Nephron progenitor cell (in vitro differentiated cells): ENCODE results near the gene IL3.
"Not testable (repeated sequence)": the region's sequence is repeated elsewhere in the genome, so short reads cannot be mapped to it uniquely, and the experiment has no call there.

ENCODE experiments used
- DNase-seq: peaks from one replicate; pipeline ENCODE4 v3.0.0; 2021
- H3K27ac Mint-ChIP-seq: 2 replicates; pipeline ENCODE4 v1.8.0; 2021; ENCODE audit warnings: mild to moderate bottlenecking, moderate library complexity, mixed read lengths
- H3K27me3 Mint-ChIP-seq: 2 replicates; pipeline ENCODE4 v1.8.0; 2021; ENCODE audit warnings: mild to moderate bottlenecking, low read depth, mixed read lengths; ENCODE audit not compliant: poor library complexity
- H3K36me3 Mint-ChIP-seq: 2 replicates; pipeline ENCODE4 v1.8.0; 2021; ENCODE audit warnings: low read depth, mixed read lengths
- H3K4me1 Mint-ChIP-seq: 2 replicates; pipeline ENCODE4 v1.8.0; 2021; ENCODE audit warnings: mixed read lengths
- H3K4me3 Mint-ChIP-seq: 2 replicates; pipeline ENCODE4 v1.8.0; 2021; ENCODE audit warnings: mild to moderate bottlenecking, moderate library complexity, mixed read lengths
- H3K9me3 Mint-ChIP-seq: 2 replicates; pipeline ENCODE4 v1.8.0; 2021; ENCODE audit warnings: mild to moderate bottlenecking, moderate library complexity, mixed read lengths
- TF ChIP-seq, protein P1 (sequence below): fragments of 200-600 bp; sonication (generic); IDR thresholded peaks from 2 replicates; pipeline ENCODE4 v1.5.0; 2021; ENCODE audit warnings: antibody characterized with exemption

Gene IL3

DNA sequence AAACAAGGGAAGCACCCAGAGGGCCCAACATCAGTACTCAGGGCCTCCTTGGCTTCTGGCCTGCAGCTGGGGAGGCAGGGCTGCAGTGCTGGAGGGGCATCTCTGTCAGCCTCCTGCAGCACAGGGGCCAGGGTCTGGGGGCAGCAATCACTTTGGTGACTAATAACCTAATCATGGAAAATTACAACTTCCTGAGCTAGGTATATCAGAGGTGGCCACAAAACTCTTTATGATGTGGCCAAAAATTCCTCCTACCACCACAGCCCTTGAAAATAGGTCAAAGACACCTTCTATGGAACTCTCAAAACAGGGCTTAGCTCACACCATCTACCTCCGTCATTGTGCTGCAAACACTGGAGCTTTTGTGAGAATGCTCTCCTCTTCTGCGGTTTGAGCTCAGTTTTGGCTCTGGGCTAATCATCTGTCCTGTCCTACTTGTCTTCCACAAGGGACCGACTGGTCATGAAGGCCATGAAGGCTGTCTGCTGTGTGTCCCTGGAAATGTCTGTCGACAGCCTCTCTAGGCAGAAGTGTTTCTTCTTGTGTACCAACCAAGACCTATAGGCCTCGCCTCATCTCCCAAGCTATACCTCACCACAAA lies 41.7 kb downstream of the IL3 start:
- TF ChIP-seq, protein P1, sequence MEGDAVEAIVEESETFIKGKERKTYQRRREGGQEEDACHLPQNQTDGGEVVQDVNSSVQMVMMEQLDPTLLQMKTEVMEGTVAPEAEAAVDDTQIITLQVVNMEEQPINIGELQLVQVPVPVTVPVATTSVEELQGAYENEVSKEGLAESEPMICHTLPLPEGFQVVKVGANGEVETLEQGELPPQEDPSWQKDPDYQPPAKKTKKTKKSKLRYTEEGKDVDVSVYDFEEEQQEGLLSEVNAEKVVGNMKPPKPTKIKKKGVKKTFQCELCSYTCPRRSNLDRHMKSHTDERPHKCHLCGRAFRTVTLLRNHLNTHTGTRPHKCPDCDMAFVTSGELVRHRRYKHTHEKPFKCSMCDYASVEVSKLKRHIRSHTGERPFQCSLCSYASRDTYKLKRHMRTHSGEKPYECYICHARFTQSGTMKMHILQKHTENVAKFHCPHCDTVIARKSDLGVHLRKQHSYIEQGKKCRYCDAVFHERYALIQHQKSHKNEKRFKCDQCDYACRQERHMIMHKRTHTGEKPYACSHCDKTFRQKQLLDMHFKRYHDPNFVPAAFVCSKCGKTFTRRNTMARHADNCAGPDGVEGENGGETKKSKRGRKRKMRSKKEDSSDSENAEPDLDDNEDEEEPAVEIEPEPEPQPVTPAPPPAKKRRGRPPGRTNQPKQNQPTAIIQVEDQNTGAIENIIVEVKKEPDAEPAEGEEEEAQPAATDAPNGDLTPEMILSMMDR, result no peak
- no peak overlapping the region for H3K4me3 Mint-ChIP-seq
- H3K9me3 Mint-ChIP-seq, result no peaks in the 10 kb centered on the region
- H3K27ac Mint-ChIP-seq, result no peak overlapping the region
- peaks cover 6% of the 10 kb centered on the region for H3K27me3 Mint-ChIP-seq
- no peaks in the 10 kb centered on the region for H3K4me1 Mint-ChIP-seq
- no peaks in the 10 kb centered on the region for H3K36me3 Mint-ChIP-seq
- no peak for DNase-seq

DNA sequence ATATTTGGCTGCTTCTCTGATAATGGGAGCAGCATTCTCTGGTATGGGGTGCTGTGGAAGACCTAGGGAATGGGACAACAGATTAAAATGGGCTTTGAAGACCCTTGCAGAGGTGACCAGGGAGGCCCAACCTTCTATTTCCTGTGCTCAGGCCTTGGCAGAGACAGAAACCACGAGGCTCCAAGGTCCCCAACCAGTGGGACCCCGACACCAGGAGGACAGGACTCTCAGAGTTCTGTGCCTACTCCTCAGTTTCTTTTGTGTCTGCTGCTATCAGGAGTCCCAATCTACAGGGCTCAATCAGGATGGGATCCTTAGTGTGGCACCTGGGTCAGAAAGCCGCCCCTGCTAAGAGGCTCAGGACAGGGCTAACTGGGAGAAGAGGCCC lies 42.5 kb downstream of the IL3 start:
- H3K4me3 Mint-ChIP-seq, result no peak overlapping the region
- H3K27me3 Mint-ChIP-seq, result peaks cover 10% of the 10 kb centered on the region
- no peak for DNase-seq
- H3K9me3 Mint-ChIP-seq, result no peaks in the 10 kb centered on the region
- no peak overlapping the region for H3K27ac Mint-ChIP-seq
- TF ChIP-seq, protein P1, result no peak
- H3K36me3 Mint-ChIP-seq, result no peaks in the 10 kb centered on the region
- no peaks in the 10 kb centered on the region for H3K4me1 Mint-ChIP-seq

DNA sequence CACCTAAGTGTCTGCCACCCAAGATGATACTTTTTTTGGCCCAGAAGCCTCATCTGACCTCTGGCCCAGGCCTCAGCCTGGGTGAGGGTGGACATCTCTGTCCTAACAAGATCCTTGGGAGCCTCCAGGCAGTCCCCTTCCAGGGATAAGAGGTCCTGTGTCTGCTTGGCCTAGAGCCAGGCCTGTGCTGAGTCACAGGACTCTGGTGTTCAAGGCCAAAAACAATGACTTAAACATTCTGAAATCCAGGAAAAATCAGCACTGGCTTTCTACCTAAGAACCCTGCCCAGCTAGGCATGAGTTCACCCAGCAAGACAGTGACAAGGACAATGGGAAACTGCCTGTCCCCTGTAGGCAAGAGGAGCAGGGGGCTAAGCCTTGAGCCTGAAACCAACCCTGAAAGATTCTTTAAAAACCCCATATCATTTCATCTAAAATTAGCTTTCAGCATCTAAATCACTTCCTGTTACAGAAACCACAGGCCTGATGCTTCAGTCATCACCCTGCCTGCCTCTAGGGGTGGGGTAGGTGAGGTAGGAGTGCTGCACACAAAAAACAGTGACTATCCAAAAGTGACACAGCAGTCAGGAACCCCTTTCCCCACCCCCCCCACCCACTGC lies 43.0 kb downstream of the IL3 start:
- no peaks in the 10 kb centered on the region for H3K4me1 Mint-ChIP-seq
- no peaks in the 10 kb centered on the region for H3K9me3 Mint-ChIP-seq
- DNase-seq, result no peak
- TF ChIP-seq, protein P1, result no peak
- no peaks in the 10 kb centered on the region for H3K36me3 Mint-ChIP-seq
- peaks cover 10% of the 10 kb centered on the region for H3K27me3 Mint-ChIP-seq
- H3K27ac Mint-ChIP-seq, result no peak overlapping the region
- H3K4me3 Mint-ChIP-seq, result no peak overlapping the region

DNA sequence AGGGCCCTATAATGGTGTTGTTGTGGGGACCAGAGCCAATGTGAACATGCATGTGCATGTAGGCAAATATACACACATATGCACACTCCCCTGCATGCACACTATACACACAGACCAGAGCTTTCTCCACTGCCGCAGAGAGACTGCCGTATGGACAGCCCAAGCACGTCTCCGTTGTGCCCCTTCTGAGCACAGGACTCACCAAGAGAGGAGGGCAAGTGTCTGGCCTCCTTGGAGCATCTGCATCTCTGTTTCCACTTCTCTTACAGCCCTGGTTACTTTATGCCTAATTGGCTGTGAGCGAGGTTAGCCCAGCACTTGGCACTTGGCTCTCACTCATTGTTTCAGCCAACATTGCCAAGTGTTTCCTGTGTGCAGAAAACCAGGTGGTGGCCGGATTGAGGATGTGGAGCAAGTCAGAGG lies 43.5 kb downstream of the IL3 start:
- no peak for DNase-seq
- no peaks in the 10 kb centered on the region for H3K4me1 Mint-ChIP-seq
- H3K4me3 Mint-ChIP-seq, result no peak overlapping the region
- TF ChIP-seq, protein P1, result no peak
- H3K9me3 Mint-ChIP-seq, result no peaks in the 10 kb centered on the region
- no peak overlapping the region for H3K27ac Mint-ChIP-seq
- peaks cover 7% of the 10 kb centered on the region for H3K27me3 Mint-ChIP-seq
- no peaks in the 10 kb centered on the region for H3K36me3 Mint-ChIP-seq

DNA sequence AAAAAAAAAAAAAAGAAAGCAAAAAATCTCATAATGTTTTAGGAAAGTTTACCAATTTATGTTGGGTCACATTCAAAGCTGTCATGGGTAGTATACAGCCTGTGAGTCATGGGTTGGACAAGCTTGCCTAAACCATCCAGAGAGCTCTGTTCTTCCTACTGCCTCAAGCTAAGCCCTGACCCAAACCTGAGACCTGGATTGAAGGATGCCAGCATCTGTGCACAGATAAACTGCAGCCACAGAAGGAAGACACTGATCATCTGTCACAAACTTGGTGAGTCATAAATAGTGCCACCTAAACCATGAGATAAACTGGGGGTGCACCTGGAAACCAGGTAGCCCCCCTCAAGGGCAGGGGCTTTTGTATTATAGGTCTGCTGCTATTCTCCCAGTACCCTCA lies 44.1 kb downstream of the IL3 start:
- no peaks in the 10 kb centered on the region for H3K9me3 Mint-ChIP-seq
- TF ChIP-seq, protein P1, result no peak
- no peaks in the 10 kb centered on the region for H3K4me1 Mint-ChIP-seq
- no peak overlapping the region for H3K4me3 Mint-ChIP-seq
- no peak for DNase-seq
- H3K27me3 Mint-ChIP-seq, result peaks cover 6% of the 10 kb centered on the region
- no peaks in the 10 kb centered on the region for H3K36me3 Mint-ChIP-seq
- no peak overlapping the region for H3K27ac Mint-ChIP-seq

DNA sequence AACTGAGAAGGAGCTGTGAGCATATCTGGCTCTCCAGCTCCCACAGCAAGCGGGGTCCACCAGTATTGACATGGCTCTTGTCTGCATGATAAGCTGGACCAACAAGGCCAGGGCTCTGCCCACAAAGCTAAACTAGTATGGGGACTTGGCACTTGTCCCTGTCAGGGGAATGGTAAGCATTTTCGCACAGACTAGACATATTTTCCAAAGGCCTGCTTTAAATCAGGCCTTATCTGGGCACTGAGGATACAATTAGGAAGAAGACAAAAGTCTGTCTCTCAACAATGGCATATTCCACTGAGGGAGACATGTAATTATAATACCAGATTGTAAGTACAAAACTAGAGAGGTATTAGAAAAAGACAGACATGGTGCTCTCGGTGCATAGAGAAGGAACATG lies 45.2 kb downstream of the IL3 start:
- no peak for DNase-seq
- TF ChIP-seq, protein P1, result no peak
- H3K9me3 Mint-ChIP-seq, result no peaks in the 10 kb centered on the region

DNA sequence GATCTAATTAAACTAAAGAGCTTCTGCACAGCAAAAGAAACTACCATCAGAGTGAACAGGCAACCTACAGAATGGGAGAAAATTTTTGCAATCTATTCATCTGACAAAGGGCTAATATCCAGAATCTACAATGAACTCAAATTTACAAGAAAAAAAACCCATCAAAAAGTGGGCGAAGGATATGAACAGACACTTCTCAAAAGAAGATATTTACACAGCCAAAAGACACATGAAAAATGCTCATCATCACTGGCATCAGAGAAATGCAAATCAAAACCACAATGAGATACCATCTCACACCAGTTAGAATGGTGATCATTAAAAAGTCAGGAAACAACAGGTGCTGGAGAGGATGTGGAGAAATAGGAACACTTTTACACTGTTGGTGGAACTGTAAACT lies 48.0 kb downstream of the IL3 start:
- not testable (repeated sequence) for H3K4me3 Mint-ChIP-seq, H3K27ac Mint-ChIP-seq, DNase-seq, H3K4me1 Mint-ChIP-seq, H3K9me3 Mint-ChIP-seq, H3K36me3 Mint-ChIP-seq, H3K27me3 Mint-ChIP-seq

More for the DNA sequence above, 45.2 kb downstream of the IL3 start:
- Mint-ChIP-seq H3K36me3 (no peaks in the 10 kb centered on the region), H3K27ac (no peak overlapping the region), H3K4me3 (no peak overlapping the region), H3K27me3 (peaks cover 4% of the 10 kb centered on the region), H3K4me1 (no peaks in the 10 kb centered on the region)

DNA sequence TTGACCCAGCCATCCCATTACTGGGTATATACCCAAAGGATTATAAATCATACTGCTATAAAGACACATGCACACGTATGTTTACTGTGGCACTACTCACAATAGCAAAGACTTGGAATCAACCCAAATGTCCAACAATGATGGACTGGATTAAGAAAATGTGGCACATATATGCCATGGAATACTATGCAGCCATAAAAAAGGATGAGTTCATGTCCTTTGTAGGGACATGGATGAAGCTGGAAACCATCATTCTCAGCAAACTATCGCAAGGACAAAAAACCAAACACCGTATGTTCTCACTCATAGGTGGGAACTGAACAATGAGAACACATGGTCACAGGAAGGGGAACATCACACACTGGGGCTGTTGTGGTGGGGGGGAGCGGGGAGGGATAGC lies 48.5 kb downstream of the IL3 start:
- DNase-seq, H3K4me3 Mint-ChIP-seq, H3K4me1 Mint-ChIP-seq, H3K27me3 Mint-ChIP-seq, H3K27ac Mint-ChIP-seq, H3K36me3 Mint-ChIP-seq, H3K9me3 Mint-ChIP-seq: not testable (repeated sequence)
